ENCODE results near the gene NBL1. TPM values are rescaled to one million over a fixed set of nuclear protein-coding genes. Genes with fewer than 3 reads are reported as not detected.

Gene NBL1
- polyA plus RNA-seq, 3 donors, result 0.07 TPM; not detected in 2

DNA sequence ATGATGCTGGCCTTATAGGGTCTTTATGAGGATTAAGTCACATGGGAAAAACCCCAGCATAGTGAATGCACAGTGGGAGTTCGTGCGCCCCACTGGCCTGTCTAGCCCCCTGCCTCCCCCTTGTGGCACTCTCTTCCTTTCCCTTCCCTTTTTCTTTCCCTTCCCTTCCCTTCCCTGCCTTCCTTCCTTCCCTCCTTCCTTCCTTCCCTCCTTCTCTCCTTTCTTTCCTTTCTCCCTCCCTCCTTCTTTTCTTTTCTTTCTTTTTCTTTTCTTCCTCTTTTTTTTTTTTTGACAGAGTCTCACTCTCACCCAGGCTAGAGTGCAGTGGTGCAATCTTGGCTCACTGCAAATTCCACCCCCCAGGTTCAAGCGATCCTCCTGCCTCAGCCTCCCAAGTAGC, 59.2 kb downstream of the NBL1 start:
- no peaks in the 10 kb centered on the region for H3K4me1 Mint-ChIP-seq
- H3K36me3 ChIP-seq (replicated peaks in 1 of 2; ENCODE audit: control insufficient read depth in 1 of 2, insufficient read depth in 2 of 2, low read length in 2 of 2), result peaks cover 3 to 26% of the 10 kb centered on the region in 2 donors
- DNase-seq, result no peak
- no peak overlapping the region for H2AFZ ChIP-seq (ENCODE audit: insufficient read depth, low read depth, low read length, poor library complexity, severe bottlenecking)
- H3K27ac Mint-ChIP-seq, result peak overlapping the region in 1 of 7 donors; percentile 37
- H4K20me1 ChIP-seq (ENCODE audit: insufficient read depth, low read length), result no peaks in the 10 kb centered on the region
- H3K27me3 ChIP-seq (ENCODE audit: control insufficient read depth in 2 of 2, insufficient read depth in 2 of 2, low read length in 2 of 2), result no peaks in the 10 kb centered on the region
- no peak overlapping the region for H3K9ac ChIP-seq (ENCODE audit: insufficient read depth, low read length, poor library complexity, severe bottlenecking)
- H3K9me3 Mint-ChIP-seq, result peaks cover 0 to 3% (median 0%) of the 10 kb centered on the region in 7 donors
- H3K27me3 Mint-ChIP-seq (ENCODE audit: low read depth in 3 of 3), result peaks cover 0 to 2% (median 0%) of the 10 kb centered on the region in 3 donors
- H3K27ac ChIP-seq (ENCODE audit: low read depth in 1 of 2, low read length in 2 of 2), result no peak overlapping the region
- intact Hi-C loops (cut with micrococcal nuclease), result no loop called here
- no peak overlapping the region for H3K4me2 ChIP-seq (replicated peaks; ENCODE audit: extremely low read depth, low read length, poor library complexity, severe bottlenecking)
- TF ChIP-seq, protein P1, sequence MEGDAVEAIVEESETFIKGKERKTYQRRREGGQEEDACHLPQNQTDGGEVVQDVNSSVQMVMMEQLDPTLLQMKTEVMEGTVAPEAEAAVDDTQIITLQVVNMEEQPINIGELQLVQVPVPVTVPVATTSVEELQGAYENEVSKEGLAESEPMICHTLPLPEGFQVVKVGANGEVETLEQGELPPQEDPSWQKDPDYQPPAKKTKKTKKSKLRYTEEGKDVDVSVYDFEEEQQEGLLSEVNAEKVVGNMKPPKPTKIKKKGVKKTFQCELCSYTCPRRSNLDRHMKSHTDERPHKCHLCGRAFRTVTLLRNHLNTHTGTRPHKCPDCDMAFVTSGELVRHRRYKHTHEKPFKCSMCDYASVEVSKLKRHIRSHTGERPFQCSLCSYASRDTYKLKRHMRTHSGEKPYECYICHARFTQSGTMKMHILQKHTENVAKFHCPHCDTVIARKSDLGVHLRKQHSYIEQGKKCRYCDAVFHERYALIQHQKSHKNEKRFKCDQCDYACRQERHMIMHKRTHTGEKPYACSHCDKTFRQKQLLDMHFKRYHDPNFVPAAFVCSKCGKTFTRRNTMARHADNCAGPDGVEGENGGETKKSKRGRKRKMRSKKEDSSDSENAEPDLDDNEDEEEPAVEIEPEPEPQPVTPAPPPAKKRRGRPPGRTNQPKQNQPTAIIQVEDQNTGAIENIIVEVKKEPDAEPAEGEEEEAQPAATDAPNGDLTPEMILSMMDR (IDR thresholded peaks at IDR 0.05), result no peak
- 100% methylated on average over 1 of the region's 3 CpGs for WGBS (ENCODE audit: insufficient coverage)
- peaks cover 28 to 39% of the 10 kb centered on the region in 2 donors for H3K36me3 Mint-ChIP-seq
- H3K79me2 ChIP-seq (ENCODE audit: insufficient read depth, low read length), result no peaks in the 10 kb centered on the region
- H3K4me3 Mint-ChIP-seq, result no peak overlapping the region
- H3K4me1 ChIP-seq (ENCODE audit: control insufficient read depth in 1 of 2, insufficient read depth in 2 of 2, low read length in 2 of 2), result no peaks in the 10 kb centered on the region
- H3K9me3 ChIP-seq (replicated peaks in 1 of 2; ENCODE audit: control insufficient read depth in 1 of 2, insufficient read depth in 1 of 2, low read length in 2 of 2), result no peaks in the 10 kb centered on the region
- no peak overlapping the region for H3K4me3 ChIP-seq (replicated peaks in 1 of 3; ENCODE audit: low read depth in 2 of 3, low read length in 3 of 3)

DNA sequence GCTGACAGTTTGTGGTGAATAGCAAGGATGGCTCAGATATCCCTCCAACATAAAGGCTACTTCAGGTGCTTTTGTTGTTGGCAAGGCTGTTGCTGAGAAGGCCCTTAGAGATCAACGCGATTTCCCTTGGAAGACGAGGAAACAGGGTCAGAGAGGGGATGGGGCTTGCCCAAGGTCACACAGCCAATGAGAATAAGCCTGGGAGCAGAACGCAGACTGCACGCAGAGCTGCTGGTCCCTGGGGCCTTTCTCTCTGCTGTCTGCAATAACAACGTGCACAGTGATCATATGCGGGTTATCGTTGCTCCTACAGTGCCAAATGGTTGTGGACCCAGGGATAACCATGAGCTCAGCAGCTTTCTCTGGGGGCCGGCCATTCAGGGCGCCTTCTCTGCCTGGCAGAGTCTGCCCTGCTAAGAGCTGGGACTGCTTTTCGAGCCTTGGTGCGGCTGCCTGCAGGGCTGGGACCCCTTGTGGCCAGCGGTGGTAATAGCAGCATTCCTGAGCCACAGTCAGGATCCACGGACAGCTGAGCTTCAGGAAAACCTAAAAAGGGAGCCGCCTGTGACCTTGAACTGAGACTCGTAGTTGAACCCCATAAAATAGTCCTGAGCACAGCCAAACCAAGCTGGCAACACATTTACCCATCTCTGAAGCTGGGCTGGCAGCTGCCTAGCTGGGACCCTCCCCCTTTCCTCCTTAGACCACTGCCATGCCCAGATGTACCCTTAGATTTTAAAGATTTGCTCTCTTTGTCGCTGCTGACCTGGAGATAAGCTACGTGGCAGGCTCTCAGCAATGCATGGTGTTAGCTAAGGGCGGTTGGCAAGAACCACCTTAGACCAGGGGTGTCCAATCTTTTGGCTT, 60.4 kb downstream of the NBL1 start:
- peak overlapping the region in 1 of 7 donors; percentile 38 for H3K27ac Mint-ChIP-seq
- Histone ChIP-seq H3K36me3 (replicated peaks in 1 of 2; ENCODE audit: control insufficient read depth in 1 of 2, insufficient read depth in 2 of 2, low read length in 2 of 2) (peaks cover 3 to 26% of the 10 kb centered on the region in 2 donors), H3K27me3 (ENCODE audit: control insufficient read depth in 2 of 2, insufficient read depth in 2 of 2, low read length in 2 of 2) (no peaks in the 10 kb centered on the region), H2AFZ (ENCODE audit: insufficient read depth, low read depth, low read length, poor library complexity, severe bottlenecking) (no peak overlapping the region), H3K4me2 (replicated peaks; ENCODE audit: extremely low read depth, low read length, poor library complexity, severe bottlenecking) (no peak overlapping the region), H3K9me3 (replicated peaks in 1 of 2; ENCODE audit: control insufficient read depth in 1 of 2, insufficient read depth in 1 of 2, low read length in 2 of 2) (no peaks in the 10 kb centered on the region), H4K20me1 (ENCODE audit: insufficient read depth, low read length) (no peaks in the 10 kb centered on the region), H3K27ac (ENCODE audit: low read depth in 1 of 2, low read length in 2 of 2) (no peak overlapping the region), H3K4me1 (ENCODE audit: control insufficient read depth in 1 of 2, insufficient read depth in 2 of 2, low read length in 2 of 2) (no peaks in the 10 kb centered on the region), H3K4me3 (replicated peaks in 1 of 3; ENCODE audit: low read depth in 2 of 3, low read length in 3 of 3) (no peak overlapping the region), H3K79me2 (ENCODE audit: insufficient read depth, low read length) (no peaks in the 10 kb centered on the region), H3K9ac (ENCODE audit: insufficient read depth, low read length, poor library complexity, severe bottlenecking) (no peak overlapping the region)
- WGBS (ENCODE audit: insufficient coverage), result 54% methylated on average over 19 of the region's 19 CpGs
- TF ChIP-seq, protein P1 (IDR thresholded peaks at IDR 0.05), result peak; percentile 88
- intact Hi-C loops (cut with micrococcal nuclease), result no loop called here
- no peaks in the 10 kb centered on the region for H3K4me1 Mint-ChIP-seq
- peak; percentile 6 to 43 (median 28) for DNase-seq
- peaks cover 34 to 37% of the 10 kb centered on the region in 2 donors for H3K36me3 Mint-ChIP-seq
- peaks cover 0 to 2% (median 0%) of the 10 kb centered on the region in 3 donors for H3K27me3 Mint-ChIP-seq (ENCODE audit: low read depth in 3 of 3)
- no peak overlapping the region for H3K4me3 Mint-ChIP-seq
- H3K9me3 Mint-ChIP-seq, result peaks cover 0 to 3% (median 0%) of the 10 kb centered on the region in 7 donors
